Activated CD8-positive, alpha-beta memory T cell treated with anti-CD3 and anti-CD28 coated beads for 36 hours (primary cell): ENCODE results near the gene ANP32A. TPM values are rescaled to one million over a fixed set of nuclear protein-coding genes. Genes with fewer than 3 reads are reported as not detected.

ENCODE experiments used
- CTCF ChIA-PET: fragments of 350-600 bp; sonication (Branson Sonifier 250); formaldehyde crosslinking; loops from one replicate; lab custom pipeline; 2021; ENCODE audit warnings: antibody characterized with exemption; lab: Charles Lee
- POLR2A ChIA-PET: fragments of 350-600 bp; sonication (Branson Sonifier 250); formaldehyde crosslinking; loops from one replicate; lab custom pipeline; 2021; ENCODE audit warnings: antibody characterized with exemption; lab: Charles Lee
- total RNA-seq, 2 experiments: library from RNA; stranded (reverse); gene quantifications; one replicate each; pipeline ENCODE4 v1.2.3, GENCODE V29; 2021

Gene ANP32A
- total RNA-seq, 2 experiments from 2014 or later = 265 to 270 TPM

DNA sequence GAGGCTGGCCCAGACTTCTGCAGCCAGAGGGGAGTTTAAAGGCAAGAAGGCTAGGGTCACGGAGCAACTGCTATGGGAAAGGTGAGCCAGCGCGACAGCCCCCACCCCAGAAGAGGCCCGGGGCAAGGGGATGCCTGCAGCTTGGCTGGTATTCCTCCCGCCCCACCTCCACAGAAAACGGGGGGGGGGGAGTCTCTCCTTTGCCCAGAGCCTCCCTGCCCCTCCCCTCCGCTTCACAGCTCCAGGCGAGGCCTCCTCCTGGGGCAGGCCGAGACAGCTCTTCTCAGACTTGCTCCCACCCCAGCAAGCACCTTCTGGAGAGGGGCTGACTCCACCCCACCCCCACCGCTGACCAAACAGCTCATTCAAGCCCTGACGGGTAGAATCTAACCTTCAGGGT lies 13.4 kb downstream of the ANP32A start:
- POLR2A ChIA-PET = interaction anchor here (0.8 kb wide), 1 partner anchor 9 kb away, joined by 4 read pairs; no protein-coding TSS in a partner anchor
- CTCF ChIA-PET = interaction anchor here (1.0 kb wide), 1 partner anchor 23 kb away, joined by 3 read pairs; no protein-coding TSS in a partner anchor

GRCh38 chr15:68806220-68807060 lies 14.3 kb downstream of the ANP32A start:
- CTCF ChIA-PET = no interaction called here
- POLR2A ChIA-PET = no interaction called here

DNA sequence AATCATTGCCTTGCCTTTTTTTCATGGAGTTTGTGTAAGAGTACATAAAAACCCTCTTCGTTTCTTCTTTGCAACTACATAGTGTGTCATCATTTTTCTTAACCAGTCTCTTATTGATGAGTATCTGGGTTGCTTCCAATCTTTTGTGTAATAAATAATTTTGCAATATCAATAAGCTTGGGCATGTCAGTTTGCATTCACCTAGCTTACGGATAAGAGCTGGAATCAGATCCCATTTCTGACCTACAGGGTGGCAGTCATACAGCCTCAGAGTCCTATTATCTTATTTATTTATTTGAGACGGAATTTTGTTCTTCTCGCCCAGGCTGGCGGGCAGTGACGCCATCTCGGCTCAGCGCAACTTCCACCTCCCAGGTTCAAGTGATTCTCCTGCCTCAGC lies 18.3 kb downstream of the ANP32A start:
- POLR2A ChIA-PET = no interaction called here
- CTCF ChIA-PET = interaction anchor here (1.2 to 1.6 kb wide), 2 partner anchors 14 to 16 kb away, joined by 3 read pairs; no protein-coding TSS in a partner anchor

DNA sequence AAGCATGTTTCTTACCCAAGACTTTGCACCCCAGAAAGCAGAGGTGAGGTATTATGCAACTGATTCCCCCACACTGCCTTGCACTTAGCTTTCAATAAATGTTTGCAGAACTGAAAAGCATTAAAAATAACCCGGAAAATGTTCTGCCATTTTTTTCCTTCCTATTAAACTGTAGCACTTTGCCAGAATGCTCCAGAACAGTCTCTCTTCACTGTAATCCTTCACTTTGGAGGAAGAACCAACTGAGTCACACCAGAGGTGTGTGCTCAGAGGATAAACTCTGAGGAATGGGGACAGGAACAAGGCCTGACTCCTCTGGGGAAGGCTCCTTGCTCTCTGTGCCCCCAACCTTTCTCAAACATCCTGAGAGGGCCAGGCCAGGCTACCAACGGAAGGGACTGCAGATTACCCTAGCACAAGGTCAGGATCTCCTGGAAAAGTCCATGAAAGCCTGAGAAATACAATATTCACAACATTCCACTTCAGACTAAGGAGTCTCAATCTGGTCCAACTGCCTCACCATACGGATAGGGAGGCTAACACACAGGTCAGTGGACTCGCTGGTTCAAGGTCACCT lies 19.0 kb downstream of the ANP32A start:
- CTCF ChIA-PET = interaction anchor here (1.2 to 1.6 kb wide), 2 partner anchors 15 kb away, joined by 3 read pairs; no protein-coding TSS in a partner anchor
- POLR2A ChIA-PET = interaction anchor here (0.6 kb wide), 1 partner anchor 11 kb away, joined by 3 read pairs; no protein-coding TSS in a partner anchor

DNA sequence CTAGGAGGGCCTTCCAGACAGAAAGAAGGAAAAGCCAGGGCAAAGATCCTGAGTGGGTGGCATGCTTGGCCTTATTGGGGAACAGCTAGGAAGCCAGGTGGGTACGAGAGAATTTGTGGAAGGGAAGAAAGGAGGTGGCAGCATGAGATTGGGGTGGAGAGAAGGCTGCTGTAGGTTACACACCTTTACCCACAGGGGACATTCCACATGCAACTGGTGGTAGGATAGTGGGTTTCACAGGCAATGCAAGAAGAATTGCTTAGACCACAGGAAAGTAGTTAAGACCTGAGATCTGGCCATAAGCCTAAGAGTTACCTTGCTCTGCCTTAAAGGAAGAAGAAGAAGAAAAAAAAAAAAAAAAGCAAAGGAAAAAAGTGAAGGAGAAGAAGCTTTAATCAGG lies 19.8 kb downstream of the ANP32A start:
- ChIA-PET CTCF (no interaction called here), POLR2A (interaction anchor here (0.6 kb wide), 1 partner anchor 10 kb away, joined by 3 read pairs; no protein-coding TSS in a partner anchor)

DNA sequence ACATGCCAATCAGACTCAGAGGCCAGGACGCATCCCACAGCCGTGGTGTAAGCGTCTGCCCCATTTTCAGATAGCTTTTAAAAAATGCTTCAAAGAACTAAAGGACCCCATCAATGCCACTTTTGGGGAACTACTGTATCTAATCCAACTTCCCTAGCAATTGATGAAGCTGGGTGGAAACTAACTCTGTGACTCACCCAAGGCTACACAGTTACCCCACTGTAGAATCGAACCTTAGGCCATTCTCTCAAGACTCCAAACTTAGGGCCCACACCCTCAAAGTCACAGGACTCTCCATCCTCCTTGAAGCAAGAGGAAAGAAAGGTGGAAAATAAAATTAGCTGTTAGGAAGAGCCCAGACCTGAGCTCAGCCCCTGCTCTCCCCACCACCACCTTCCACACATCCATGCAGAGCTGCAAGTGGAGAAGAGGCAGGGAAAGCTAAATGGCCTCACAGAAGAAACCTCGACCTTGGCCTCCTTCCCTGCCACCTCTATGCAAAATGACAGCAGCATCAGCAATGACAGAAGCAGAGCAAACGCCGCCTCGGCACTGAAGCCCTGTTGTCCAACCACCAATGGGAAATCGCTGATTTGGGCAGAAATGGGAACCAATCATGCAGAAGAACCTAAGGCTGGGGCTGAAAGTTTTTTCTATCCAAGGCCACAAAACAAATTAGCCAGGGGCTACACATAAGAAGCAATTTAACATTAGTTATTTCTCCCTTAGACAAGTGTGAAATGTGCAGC lies 22.2 kb downstream of the ANP32A start:
- CTCF ChIA-PET = no interaction called here

DNA sequence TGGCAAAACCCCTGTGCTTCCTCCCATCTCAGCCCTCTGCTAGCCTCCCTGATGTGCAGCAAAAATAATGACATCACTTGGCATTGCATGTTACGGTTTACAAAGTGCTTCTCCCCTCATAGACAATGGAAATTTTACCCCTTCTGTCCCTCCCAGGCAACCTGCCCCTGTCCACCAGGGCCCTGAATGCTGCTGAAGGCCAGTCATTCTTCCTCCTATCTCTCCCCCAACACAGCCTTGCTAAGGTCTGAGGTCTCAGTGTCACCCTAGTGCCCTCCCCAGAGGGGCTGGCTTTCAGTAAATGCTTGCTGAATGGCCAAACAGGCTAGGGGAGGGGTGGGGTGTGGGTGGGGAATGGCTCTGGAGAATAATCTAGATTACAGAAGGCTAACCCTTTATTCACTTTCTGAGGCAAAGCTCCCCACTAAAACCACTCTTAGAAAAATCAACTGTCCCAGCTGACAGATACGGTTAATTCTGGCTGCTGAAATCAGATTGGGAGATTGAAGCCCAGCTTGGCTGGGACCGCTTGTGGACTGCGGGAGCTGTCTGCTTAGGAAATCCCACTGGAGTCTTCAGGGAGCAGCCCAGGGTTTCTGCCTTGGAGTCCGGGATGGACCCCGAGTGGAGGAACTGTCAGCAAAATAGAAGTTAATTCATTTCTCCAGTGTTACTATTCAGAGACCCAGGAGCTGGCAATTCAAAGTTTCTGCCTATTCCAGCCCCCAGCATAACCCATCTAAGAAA lies 22.9 kb downstream of the ANP32A start:
- ChIA-PET POLR2A (interaction anchor here (1.2 kb wide), 2 partner anchors 19 to 20 kb away, joined by 3 to 4 read pairs; no protein-coding TSS in a partner anchor), CTCF (no interaction called here)

More for the DNA sequence above, 22.2 kb downstream of the ANP32A start:
- POLR2A ChIA-PET = interaction anchor here (1.2 kb wide), 2 partner anchors 18 to 20 kb away, joined by 3 to 4 read pairs; no protein-coding TSS in a partner anchor

GRCh38 chr15:68797191-68797590 lies 23.5 kb downstream of the ANP32A start:
- POLR2A ChIA-PET = interaction anchor here (1.2 kb wide), 1 partner anchor 21 kb away, joined by 4 read pairs; no protein-coding TSS in a partner anchor

GRCh38 chr15:68796576-68796975 lies 24.1 kb downstream of the ANP32A start:
- ChIA-PET CTCF (no interaction called here), POLR2A (no interaction called here)

More at GRCh38 chr15:68797191-68797590, 23.5 kb downstream of the ANP32A start:
- CTCF ChIA-PET = no interaction called here

DNA sequence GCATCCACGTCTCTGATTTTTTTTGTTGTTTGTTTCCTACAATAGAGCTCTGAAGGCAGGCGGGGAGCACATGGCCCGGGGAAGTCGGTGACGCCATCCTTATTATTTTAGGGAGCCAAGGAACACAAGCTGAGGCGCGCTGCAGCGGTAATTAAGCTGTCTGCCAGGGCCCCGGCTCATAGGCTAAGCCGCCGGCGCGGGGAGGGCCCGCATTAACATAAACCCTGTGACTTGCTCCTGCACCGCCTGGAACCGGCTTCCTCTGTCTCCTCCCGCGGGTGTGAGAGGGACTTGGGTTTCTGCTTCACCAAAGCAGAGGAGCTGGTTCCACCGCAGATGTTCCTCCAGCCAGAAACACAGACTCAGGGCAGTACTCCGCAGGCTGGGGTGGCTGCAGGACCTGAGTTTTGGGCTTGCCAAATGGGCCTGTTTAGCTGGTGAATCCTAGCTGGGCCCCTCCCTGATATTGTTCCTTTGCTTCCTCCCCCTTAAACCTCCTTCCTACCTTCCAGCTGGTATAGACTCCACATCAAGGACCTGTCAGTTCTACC lies 25.3 kb downstream of the ANP32A start:
- ChIA-PET POLR2A (interaction anchor here (1.0 to 2.0 kb wide), 2 partner anchors 23 to 25 kb away, joined by 5 to 14 read pairs; partner anchors contain the start of gene ANP32A), CTCF (interaction anchor here (0.9 to 1.4 kb wide), 5 partner anchors 13 to 78 kb away, joined by 3 to 5 read pairs (median 3); no protein-coding TSS in a partner anchor)

DNA sequence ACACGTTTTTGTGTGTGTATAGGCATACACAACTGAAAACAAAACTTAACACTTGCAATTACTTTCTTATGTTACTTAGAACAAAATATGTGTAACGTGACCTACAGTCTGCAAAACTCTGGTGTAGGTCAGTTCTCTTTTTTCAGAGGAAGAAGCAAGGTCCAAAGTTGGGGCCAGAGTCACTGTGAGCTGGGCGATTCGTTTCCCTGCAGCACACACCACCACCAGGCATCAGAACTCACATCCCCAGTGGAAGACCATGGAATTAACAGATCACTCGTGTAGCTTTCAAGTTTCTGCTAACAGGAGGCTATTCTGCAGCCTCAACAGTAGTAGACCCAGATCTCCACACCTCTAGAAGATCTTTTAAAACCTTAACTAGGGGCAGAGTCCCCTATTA lies 25.8 kb downstream of the ANP32A start:
- CTCF ChIA-PET = interaction anchor here (0.9 to 1.4 kb wide), 4 partner anchors 14 to 79 kb away, joined by 3 to 5 read pairs (median 4); no protein-coding TSS in a partner anchor
- POLR2A ChIA-PET = interaction anchor here (1.0 to 2.0 kb wide), 2 partner anchors 23 to 26 kb away, joined by 5 to 14 read pairs; partner anchors contain the start of gene ANP32A

DNA sequence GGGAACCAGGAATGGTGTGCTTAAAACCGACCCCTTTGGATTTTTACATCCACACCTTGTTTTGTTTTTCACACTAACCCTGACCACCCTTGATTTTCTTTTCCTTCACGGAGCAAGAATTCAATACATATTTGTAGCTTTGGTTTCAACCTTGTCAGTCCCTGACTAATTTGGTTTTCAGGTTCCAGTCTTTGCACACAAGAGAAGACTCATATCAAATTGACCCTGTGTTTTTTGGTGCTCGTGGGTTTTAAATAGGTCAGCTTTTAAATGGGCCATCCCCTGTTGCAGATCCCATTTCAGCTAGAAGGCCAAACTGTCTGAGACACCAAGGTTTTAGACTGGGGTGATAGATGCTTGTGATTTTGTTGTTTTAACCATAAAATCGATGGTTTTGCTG lies 26.4 kb downstream of the ANP32A start:
- ChIA-PET POLR2A (interaction anchor here (0.6 to 2.0 kb wide), 2 partner anchors 24 to 502 kb away, joined by 4 to 14 read pairs; no protein-coding TSS in a partner anchor), CTCF (interaction anchor here (0.7 to 1.4 kb wide), 4 partner anchors 15 to 81 kb away, joined by 3 to 5 read pairs (median 4); no protein-coding TSS in a partner anchor)

DNA sequence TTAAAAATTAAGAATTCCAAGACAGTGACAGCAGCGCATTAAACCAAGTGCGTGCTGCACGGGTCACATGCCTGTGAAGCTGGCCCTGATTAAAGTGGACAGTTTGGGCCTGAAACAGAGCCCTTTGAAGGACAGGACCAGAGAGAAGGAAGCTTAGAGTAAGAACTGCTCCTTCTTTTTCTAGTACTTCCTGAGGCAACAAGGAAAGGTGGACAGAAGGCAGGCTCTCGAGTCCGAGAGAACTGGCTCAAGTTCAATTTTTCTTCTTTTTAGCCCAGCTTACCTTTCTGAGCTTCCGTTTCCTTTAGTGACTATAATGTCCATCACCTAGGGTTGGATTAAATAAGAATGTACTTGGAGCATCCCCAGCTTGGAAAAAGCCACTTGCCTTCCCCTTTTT lies 26.9 kb downstream of the ANP32A start:
- CTCF ChIA-PET = interaction anchor here (0.7 to 1.5 kb wide), 4 partner anchors 15 to 82 kb away, joined by 3 to 4 read pairs (median 3); no protein-coding TSS in a partner anchor
- POLR2A ChIA-PET = interaction anchor here (0.6 kb wide), 1 partner anchor 502 kb away, joined by 4 read pairs; no protein-coding TSS in a partner anchor

GRCh38 chr15:68792901-68793766 lies 27.6 kb downstream of the ANP32A start:
- ChIA-PET POLR2A (interaction anchor here (0.5 to 2.2 kb wide), 3 partner anchors 20 to 501 kb away, joined by 3 to 7 read pairs (median 4); no protein-coding TSS in a partner anchor), CTCF (interaction anchor here (0.9 to 1.5 kb wide), 2 partner anchors 25 to 82 kb away, joined by 3 read pairs; no protein-coding TSS in a partner anchor)

- CTCF ChIA-PET = no interaction called here
- POLR2A ChIA-PET = interaction anchor here (0.5 to 2.2 kb wide), 2 partner anchors 10 to 28 kb away, joined by 3 to 7 read pairs; no protein-coding TSS in a partner anchor
Measured at GRCh38 chr15:68791431-68792283, 29.0 kb downstream of the ANP32A start.
